K562 (cell line): ENCODE results near the gene PBX1. TPM values are rescaled to one million over a fixed set of nuclear protein-coding genes. Genes with fewer than 3 reads are reported as not detected.

Experiments
- ATAC-seq: fragments of 200-7000 bp; cut with Tn5 transposase; 3 replicates; pipeline ENCODE4 v1.9.1; 2020; ENCODE audit warnings: moderate library complexity
- BruUV-seq: library from RNA; stranded (reverse); fragments of 400-500 nt; replicated peaks from 2 replicates; lab custom pipeline; 2021; lab: Mats Ljungman, UMichigan
- CTCF ChIA-PET: fragments of 300-600 bp; formaldehyde crosslinking; extraction: SDS; loops from one replicate; lab custom pipeline; 2021; ENCODE audit warnings: low intra/inter-chr PET ratio; lab: Yijun Ruan, JAX
- POLR2A ChIA-PET: fragments of 300-600, 350-650 bp; sonication (Branson Sonifier 250); formaldehyde crosslinking; extraction: SDS; loops from one replicate; lab custom pipeline; 2021; ENCODE audit warnings: antibody characterized with exemption, inconsistent platforms; lab: Yijun Ruan, JAX
- DNase-seq, 4 experiments: peaks; one replicate each; pipeline versions ENCODE4 v3.0.0 to v3.0.0-alpha.2; 2011 to 2018; ENCODE audit warnings: low spot score in 3 of 4, mixed read lengths in 3 of 4; ENCODE audit errors: extremely low read depth in 1 of 4
- FAIRE-seq: peaks from 2 replicates; lab custom pipeline; 2011; peaks lifted over from hg19 to GRCh38; lab: Jason Lieb, UNC
- H2AFZ ChIP-seq: 2 replicates; pipeline ENCODE4 v1.6.0; 2011; ENCODE audit warnings: low read depth, low read length, control low read depth, inconsistent platforms
- H3K27ac ChIP-seq: fragments of 200-600 bp; 3 replicates; pipeline ENCODE4 v1.8.0; 2011; ENCODE audit warnings: low read depth, mild to moderate bottlenecking, control low read depth, inconsistent platforms, low read length, moderate library complexity, mixed read lengths; ENCODE audit errors: extremely low read depth
- H3K27me3 ChIP-seq, 2 experiments: fragments of 300-600 bp in 1 of 2; 2 replicates in 1 of 2; 3 replicates in 1 of 2; pipeline versions ENCODE4 v1.6.0 to v1.8.0; 2011; ENCODE audit warnings: inconsistent platforms in 2 of 2, low read length in 2 of 2, mild to moderate bottlenecking in 1 of 2, mixed read lengths in 1 of 2, moderate library complexity in 1 of 2; ENCODE audit not compliant: control insufficient read depth in 2 of 2, insufficient read depth in 2 of 2
- H3K36me3 ChIP-seq: fragments of 300-600 bp; 3 replicates; pipeline ENCODE4 v1.8.0; 2011; ENCODE audit warnings: mild to moderate bottlenecking, low read length, inconsistent platforms; ENCODE audit not compliant: control insufficient read depth, insufficient read depth
- H3K4me1 ChIP-seq, 2 experiments: fragments of 200-600 bp in 1 of 2; replicated peaks in 1 of 2; 2 replicates in 1 of 2; 3 replicates in 1 of 2; pipeline versions ENCODE4 v1.5.1 to v1.8.0; 2011; ENCODE audit warnings: inconsistent platforms in 2 of 2, low read length in 2 of 2, mild to moderate bottlenecking in 1 of 2, mixed read lengths in 1 of 2, moderate library complexity in 1 of 2; ENCODE audit not compliant: control insufficient read depth in 2 of 2, insufficient read depth in 2 of 2
- H3K4me2 ChIP-seq: 2 replicates; pipeline ENCODE4 v1.6.1; 2011; ENCODE audit warnings: low read length, control low read depth, inconsistent platforms, mixed read lengths; ENCODE audit not compliant: insufficient read depth
- H3K4me3 ChIP-seq: fragments of 200-600 bp; sonication (generic), shearing (Covaris generic); 2 replicates; pipeline ENCODE4 v1.5.1; 2016; ENCODE audit warnings: control low read depth, inconsistent platforms
- H3K79me2 ChIP-seq: fragments of 200-600 bp; 3 replicates; pipeline ENCODE4 v1.8.0; 2011; ENCODE audit warnings: low read length, inconsistent platforms; ENCODE audit not compliant: control insufficient read depth, insufficient read depth
- H3K9ac ChIP-seq, 2 experiments: 2 replicates each; pipeline versions ENCODE4 v1.6.0 to v1.6.1; 2011; ENCODE audit warnings: low read depth in 2 of 2, low read length in 2 of 2, control low read depth in 1 of 2, inconsistent platforms in 1 of 2, mild to moderate bottlenecking in 1 of 2, mixed read lengths in 1 of 2; ENCODE audit not compliant: insufficient read depth in 1 of 2
- H3K9me1 ChIP-seq: one replicate; pipeline ENCODE4 v1.6.0; 2011; ENCODE audit warnings: inconsistent platforms, mild to moderate bottlenecking, low read length, moderate library complexity; ENCODE audit not compliant: control insufficient read depth, insufficient read depth
- H3K9me3 ChIP-seq: replicated peaks from 2 replicates; pipeline ENCODE4 v1.5.1; 2011; ENCODE audit warnings: low read depth, low read length, inconsistent platforms; ENCODE audit not compliant: control insufficient read depth, insufficient read depth
- H4K20me1 ChIP-seq: replicated peaks from 2 replicates; pipeline ENCODE4 v1.6.1; 2011; ENCODE audit warnings: low read length, inconsistent platforms, mixed read lengths; ENCODE audit not compliant: control insufficient read depth, insufficient read depth
- FOXA1 ChIP-seq: fragments of 450-650 bp; IDR thresholded peaks from 2 replicates; pipeline ENCODE4 v1.6.1; 2016; ENCODE audit warnings: mild to moderate bottlenecking, borderline replicate concordance
- GMEB1 ChIP-seq: fragments of 250-450 bp; sonication (Bioruptor Pico); IDR thresholded peaks from 2 replicates; pipeline ENCODE4 v1.4.0; 2020; ENCODE audit warnings: mild to moderate bottlenecking
- HMBOX1 ChIP-seq: sonication (generic); IDR thresholded peaks from 2 replicates; pipeline ENCODE4 v1.6.1; 2016
- NFRKB ChIP-seq: fragments of 450-650 bp; IDR thresholded peaks from 2 replicates; pipeline ENCODE4 v1.6.1; 2016; ENCODE audit warnings: low read depth
- NR2F6 ChIP-seq: fragments of 450-650 bp; formaldehyde crosslinking; IDR thresholded peaks from 2 replicates; pipeline ENCODE4 v1.4.0; 2020; ENCODE audit warnings: mild to moderate bottlenecking
- ZNF134 ChIP-seq: fragments of 250-450 bp; sonication (Bioruptor Pico); conservative IDR thresholded peaks from 2 replicates; pipeline ENCODE4 v1.4.0; 2020
- ZNF75A ChIP-seq: fragments of 450-650 bp; formaldehyde crosslinking; IDR thresholded peaks from 2 replicates; pipeline ENCODE4 v1.4.0; 2020; ENCODE audit warnings: mild to moderate bottlenecking
- WGBS: fragments of 100-300 bp; shearing (Covaris generic); methylation state at CpG from one replicate; pipeline ENCODE4 v1.1.6; 2016; ENCODE audit warnings: low coverage, mixed read lengths; ENCODE audit not compliant: insufficient coverage; ENCODE audit errors: missing lambda C conversion rate; 5-methylcytosine and 5-hydroxymethylcytosine counted together
- in situ Hi-C: fragments of 300-500 bp; cut with MboI; formaldehyde crosslinking; loops from 4 replicates; pipeline ENCODE4 v1.15.0; 2018; ENCODE audit warnings: inconsistent platforms, mixed read lengths
- intact Hi-C: fragments of 100-400 bp; cut with micrococcal nuclease; formaldehyde crosslinking; loops from 2 replicates; pipeline ENCODE4 v1.14.2; 2022
- polyA plus RNA-seq, 8 experiments: library from polyadenylated mRNA; depleted of rRNA in 4 of 8; stranded (reverse) in 5 of 8; unstranded in 3 of 8; fragments of >200 nt; fragmentation: Nextera tagmentation in 2 of 8; fragmentation: Illumina TruSeq in 1 of 8; extraction: Ambion mirVana in 2 of 8; extraction: Trizol in 1 of 8; gene quantifications; 2 replicates each; pipeline versions ENCODE4 v1.2.1 to v1.2.3, GENCODE V29; 2011 to 2014; ENCODE audit warnings: inconsistent platforms in 1 of 8, missing spikeins in 1 of 8
- total RNA-seq, 7 experiments: library from RNA; depleted of rRNA in 6 of 7; stranded (reverse); fragments of >200 nt in 6 of 7; fragmentation: Illumina TruSeq in 2 of 7; extraction: Trizol in 2 of 7; gene quantifications; 2 replicates each; pipeline versions ENCODE4 v1.2.1 to v1.2.3, GENCODE V29; 2011 to 2021; ENCODE audit warnings: low replicate concordance in 1 of 7

The PBX1 gene
- total and polyA plus RNA-seq, 9 of the 15 experiments (the other 6 are each of a cell fraction or from before 2014, with no cell fraction given) = 0.03 to 0.62 (median 0.17) TPM

GRCh38 chr1:164579381-164579780 is 20.4 kb downstream of the PBX1 start:
- H3K9me1 ChIP-seq = no peaks in the 10 kb centered on the region
- no peak overlapping the region for H3K9ac ChIP-seq
- TF ChIP-seq FOXA1 (no peak), HMBOX1 (no peak)
- TF ChIP-seq, all 486 proteins: peak for 0
- DNase-seq (no peak), ATAC-seq (no peak), FAIRE-seq (no peak)
- Histone ChIP-seq H3K4me2 (no peak overlapping the region), H3K4me3 (no peak overlapping the region), H3K9me3 (no peaks in the 10 kb centered on the region), H3K79me2 (no peaks in the 10 kb centered on the region), H4K20me1 (no peaks in the 10 kb centered on the region), H3K27ac (no peak overlapping the region), H3K27me3 (peaks cover 11 to 15% of the 10 kb centered on the region in 2 experiments; a peak in 4 of 5 replicates), H3K36me3 (no peaks in the 10 kb centered on the region), H2AFZ (no peak overlapping the region), H3K4me1 (peaks cover 0 to 5% of the 10 kb centered on the region in 2 experiments; a peak in 1 of 5 replicates)
- ChIA-PET CTCF (no interaction called here), POLR2A (no interaction called here)
- 0% methylated on average over 4 of the region's 4 CpGs for WGBS
- intact Hi-C loops (no loop called here), in situ Hi-C loops (no loop called here)
- BruUV-seq = no TSS peak

- H3K9ac ChIP-seq = no peak overlapping the region
- no peaks in the 10 kb centered on the region for H4K20me1 ChIP-seq
- in situ Hi-C loops = no loop called here
- no peaks in the 10 kb centered on the region for H3K36me3 ChIP-seq
- POLR2A ChIA-PET = no interaction called here
- H3K9me1 ChIP-seq = no peaks in the 10 kb centered on the region
- no TSS peak for BruUV-seq
- H3K4me3 ChIP-seq = no peak overlapping the region
- no peak overlapping the region for H3K27ac ChIP-seq
- DNase-seq = no peak
- H3K4me2 ChIP-seq = no peak overlapping the region
- no peaks in the 10 kb centered on the region for H3K79me2 ChIP-seq
- WGBS = 0% methylated on average over 1 of the region's 1 CpG
- CTCF ChIA-PET = no interaction called here
- H3K9me3 ChIP-seq = no peaks in the 10 kb centered on the region
- no peaks in the 10 kb centered on the region for H3K4me1 ChIP-seq
- no peak for FAIRE-seq
- TF ChIP-seq GMEB1 (CRISPR knock-in tag) (no peak), NFRKB (no peak), ZNF75A (CRISPR knock-in tag) (no peak), NR2F6 (CRISPR knock-in tag) (no peak), ZNF134 (no peak)
- no peak for ATAC-seq
- intact Hi-C loops = no loop called here
- peaks cover 4 to 6% of the 10 kb centered on the region in 2 experiments; a peak in 4 of 5 replicates for H3K27me3 ChIP-seq
- no peak overlapping the region for H2AFZ ChIP-seq
These were observed 22.8 kb downstream of the PBX1 start for GRCh38 chr1:164581762-164582161.
